Glutamatergic neuron (in vitro differentiated cells): ENCODE measurements around the gene CLEC10A. TPM values are rescaled to one million over a fixed set of nuclear protein-coding genes. Genes with fewer than 3 reads are reported as not detected.
A peak's percentile ranks its signal among the peaks of the same experiment; 100 is the strongest.
"Not testable (repeated sequence)": the region's sequence is repeated elsewhere in the genome, so short reads cannot be mapped to it uniquely, and the experiment has no call there.

Experiments
- DNase-seq: peaks from one replicate; pipeline ENCODE4 v3.0.0; 2022
- H3K27ac Mint-ChIP-seq: one replicate; pipeline ENCODE4 v1.8.0; 2020; ENCODE audit warnings: mild to moderate bottlenecking, mixed read lengths, inconsistent platforms; ENCODE audit not compliant: unreplicated experiment
- H3K27me3 Mint-ChIP-seq: one replicate; pipeline ENCODE4 v1.8.0; 2020; ENCODE audit warnings: mild to moderate bottlenecking, moderate library complexity, mixed read lengths, inconsistent platforms; ENCODE audit not compliant: unreplicated experiment
- H3K36me3 Mint-ChIP-seq: one replicate; pipeline ENCODE4 v1.8.0; 2020; ENCODE audit warnings: mild to moderate bottlenecking, mixed read lengths, inconsistent platforms; ENCODE audit not compliant: unreplicated experiment
- H3K4me1 Mint-ChIP-seq: one replicate; pipeline ENCODE4 v1.8.0; 2020; ENCODE audit warnings: mild to moderate bottlenecking, low read depth, mixed read lengths, inconsistent platforms; ENCODE audit not compliant: unreplicated experiment
- H3K4me3 Mint-ChIP-seq: one replicate; pipeline ENCODE4 v1.8.0; 2020; ENCODE audit warnings: mild to moderate bottlenecking, mixed read lengths, inconsistent platforms; ENCODE audit not compliant: unreplicated experiment
- H3K9me3 Mint-ChIP-seq: one replicate; pipeline ENCODE4 v1.8.0; 2020; ENCODE audit warnings: mild to moderate bottlenecking, moderate library complexity, mixed read lengths, inconsistent platforms; ENCODE audit not compliant: unreplicated experiment
- CTCF ChIP-seq: fragments of 200-600 bp; sonication (generic); IDR thresholded peaks from one replicate; pipeline ENCODE4 v1.5.0; 2021; ENCODE audit not compliant: partially characterized antibody, unreplicated experiment
- total RNA-seq: library from RNA; stranded (reverse); fragmentation: NEBNext Ultra II Directional; extraction: Animal tissue kit (Norgen Biotek cat#: 25700); gene quantifications from one replicate; pipeline ENCODE4 v1.2.1, GENCODE V29; 2021; ENCODE audit not compliant: unreplicated experiment

CLEC10A gene
- total RNA-seq, 1 donor from 2014 or later, result not detected

- H3K36me3 Mint-ChIP-seq, result no peaks in the 10 kb centered on the region
- no peak overlapping the region for H3K4me3 Mint-ChIP-seq
- TF ChIP-seq CTCF, result no peak
- DNase-seq, result no peak
- H3K27me3 Mint-ChIP-seq, result no peaks in the 10 kb centered on the region
- no peak overlapping the region for H3K27ac Mint-ChIP-seq
- peaks cover 6% of the 10 kb centered on the region for H3K4me1 Mint-ChIP-seq
- H3K9me3 Mint-ChIP-seq, result no peaks in the 10 kb centered on the region
These were observed 23.7 kb downstream of the CLEC10A start for GRCh38 chr17:7056386-7056785.

- H3K4me1 Mint-ChIP-seq, result peaks cover 14% of the 10 kb centered on the region
- H3K9me3 Mint-ChIP-seq, H3K27me3 Mint-ChIP-seq, H3K4me3 Mint-ChIP-seq, DNase-seq, H3K27ac Mint-ChIP-seq, H3K36me3 Mint-ChIP-seq: not testable (repeated sequence)
These were observed 29.5 kb downstream of the CLEC10A start for GRCh38 chr17:7050583-7050982.

GRCh38 chr17:7048968-7049367 lies 31.1 kb downstream of the CLEC10A start:
- DNase-seq, result no peak
- Mint-ChIP-seq H3K4me3 (no peak overlapping the region), H3K27me3 (peaks cover 5% of the 10 kb centered on the region), H3K9me3 (peaks cover 2% of the 10 kb centered on the region), H3K27ac (no peak overlapping the region), H3K4me1 (peaks cover 14% of the 10 kb centered on the region), H3K36me3 (no peaks in the 10 kb centered on the region)
- no peak for TF ChIP-seq CTCF

- H3K27me3 Mint-ChIP-seq, result peaks cover 5% of the 10 kb centered on the region
- DNase-seq, result no peak
- H3K36me3 Mint-ChIP-seq, result no peaks in the 10 kb centered on the region
- no peak overlapping the region for H3K4me3 Mint-ChIP-seq
- H3K9me3 Mint-ChIP-seq, result peaks cover 2% of the 10 kb centered on the region
- no peak overlapping the region for H3K27ac Mint-ChIP-seq
- no peak for TF ChIP-seq CTCF
- peaks cover 8% of the 10 kb centered on the region for H3K4me1 Mint-ChIP-seq
These were observed 32.5 kb downstream of the CLEC10A start for GRCh38 chr17:7047566-7047965.

- H3K4me1 Mint-ChIP-seq, H3K9me3 Mint-ChIP-seq, DNase-seq, H3K36me3 Mint-ChIP-seq, H3K27me3 Mint-ChIP-seq, H3K27ac Mint-ChIP-seq: not testable (repeated sequence)
- H3K4me3 Mint-ChIP-seq, result peak overlapping the region; percentile 76
These were observed 33.2 kb downstream of the CLEC10A start for GRCh38 chr17:7046725-7047397.

- H3K27ac Mint-ChIP-seq, result no peak overlapping the region
These were observed 33.8 kb downstream of the CLEC10A start for GRCh38 chr17:7046127-7046724.

More at GRCh38 chr17:7046127-7046724, 33.8 kb downstream of the CLEC10A start:
- peak; percentile 48 for DNase-seq
- no peak for TF ChIP-seq CTCF
- peaks cover 14% of the 10 kb centered on the region for H3K27me3 Mint-ChIP-seq
- peak overlapping the region; percentile 76 for H3K4me3 Mint-ChIP-seq
- H3K9me3 Mint-ChIP-seq, result peaks cover 2% of the 10 kb centered on the region
- H3K36me3 Mint-ChIP-seq, result no peaks in the 10 kb centered on the region
- H3K4me1 Mint-ChIP-seq, result peaks cover 8% of the 10 kb centered on the region
